HG03575 (cell line): ENCODE measurements around the gene ZNF132.
A peak's percentile ranks its signal among the peaks of the same experiment; 100 is the strongest.
"Not testable (repeated sequence)": the region's sequence is repeated elsewhere in the genome, so short reads cannot be mapped to it uniquely, and the experiment has no call there.

ENCODE experiments used
- ATAC-seq: cut with Tn5 transposase; IDR thresholded peaks from one replicate; pipeline ENCODE4 v1.9.1; 2021; ENCODE audit not compliant: unreplicated experiment, insufficient number of reproducible peaks, low FRiP score; ENCODE audit errors: extremely low read depth

Gene ZNF132

DNA sequence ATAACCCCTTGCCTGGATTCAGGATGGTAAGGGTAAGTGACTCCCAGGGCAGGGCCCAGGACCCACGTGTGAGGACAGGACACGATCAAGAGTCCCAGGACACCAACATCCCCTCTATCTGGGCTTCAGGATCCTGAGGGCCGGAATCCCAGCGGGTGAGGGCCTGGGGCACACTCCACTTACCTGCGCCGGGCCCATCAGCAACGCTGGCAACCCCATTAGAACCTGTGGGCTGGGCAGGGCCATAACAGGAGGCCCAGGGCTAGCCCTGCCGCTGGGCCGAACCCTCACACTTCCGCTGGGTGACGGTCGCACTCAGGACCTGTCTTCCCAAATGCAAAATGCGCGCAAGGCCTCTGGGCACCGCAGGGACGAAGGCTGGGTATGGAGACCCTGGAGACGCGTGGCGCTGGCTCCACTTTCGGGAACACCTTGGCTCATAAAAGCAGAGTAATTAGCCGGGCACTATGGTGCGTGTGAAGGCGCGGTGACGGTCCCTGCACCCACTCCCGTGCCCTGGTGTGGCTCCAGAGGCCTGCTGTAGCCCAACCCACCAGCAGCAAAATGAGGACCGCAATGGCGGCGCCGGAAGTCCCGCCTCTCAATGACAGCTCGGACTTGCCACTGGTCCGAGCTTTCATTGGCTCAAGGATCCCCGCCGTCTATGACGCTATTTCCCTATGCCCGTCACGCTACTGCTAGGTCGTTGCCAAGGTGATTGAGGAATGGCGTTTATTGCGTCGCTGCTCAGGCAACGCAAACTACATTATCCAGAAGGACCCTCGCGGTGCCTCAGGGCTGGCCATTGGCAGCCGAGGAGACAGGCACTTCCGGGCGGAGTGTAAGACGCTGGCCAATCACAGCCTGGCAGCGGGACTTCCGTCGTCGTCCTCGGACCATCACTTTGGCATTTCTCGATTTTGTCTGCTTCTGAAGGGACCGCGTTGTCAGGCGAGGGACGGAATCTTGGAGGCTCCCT lies at the start of gene ZNF132:
Gene ZNF132, minus strand, starts transcription at position 578 of the 979 bp plus-strand sequence. Its CDS starts 332 bp downstream, at position 246.
- ATAC-seq, result peak; percentile 57

DNA sequence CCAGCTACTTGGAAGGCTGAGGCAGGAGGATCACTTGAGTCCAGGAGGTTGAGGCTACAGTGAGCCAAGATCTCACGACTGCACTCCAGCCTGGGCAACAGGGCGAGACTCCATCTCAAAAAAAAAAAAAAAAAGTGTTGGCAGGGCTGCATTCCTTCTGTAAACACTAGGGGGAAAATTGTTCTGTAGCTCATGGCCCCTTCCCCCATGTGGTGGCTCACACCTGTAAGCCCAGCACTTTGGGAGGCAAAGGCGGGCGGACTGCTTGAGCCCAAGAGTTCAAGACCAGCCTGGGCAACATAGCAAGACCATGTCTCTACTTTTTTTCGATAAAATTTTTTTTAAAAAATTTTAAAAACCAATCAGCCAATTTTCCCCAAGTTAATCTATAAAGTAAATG lies 44.4 kb upstream of the ZNF132 start:
- not testable (repeated sequence) for ATAC-seq

DNA sequence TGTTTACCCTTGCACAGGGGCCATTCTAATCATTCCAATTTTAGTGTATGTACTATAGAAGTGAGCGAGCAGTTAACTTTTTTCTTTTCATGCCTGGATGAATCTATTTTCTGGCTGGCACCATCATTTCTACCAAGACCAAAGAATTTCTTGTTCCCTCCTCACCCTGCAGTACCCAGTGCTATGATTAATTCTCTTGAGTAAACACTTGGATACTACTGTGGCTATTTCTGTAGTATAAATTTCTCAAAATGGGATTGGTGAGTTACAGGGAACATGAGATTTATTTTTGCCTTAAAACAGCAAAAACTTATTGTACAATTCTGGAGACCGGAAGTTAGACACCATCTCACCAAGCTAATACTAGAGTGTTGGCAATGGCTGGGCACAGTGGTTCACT lies 43.8 kb upstream of the ZNF132 start:
- no peak for ATAC-seq

GRCh38 chr19:58482372-58482771 lies 42.4 kb upstream of the ZNF132 start:
- ATAC-seq, result no peak

DNA sequence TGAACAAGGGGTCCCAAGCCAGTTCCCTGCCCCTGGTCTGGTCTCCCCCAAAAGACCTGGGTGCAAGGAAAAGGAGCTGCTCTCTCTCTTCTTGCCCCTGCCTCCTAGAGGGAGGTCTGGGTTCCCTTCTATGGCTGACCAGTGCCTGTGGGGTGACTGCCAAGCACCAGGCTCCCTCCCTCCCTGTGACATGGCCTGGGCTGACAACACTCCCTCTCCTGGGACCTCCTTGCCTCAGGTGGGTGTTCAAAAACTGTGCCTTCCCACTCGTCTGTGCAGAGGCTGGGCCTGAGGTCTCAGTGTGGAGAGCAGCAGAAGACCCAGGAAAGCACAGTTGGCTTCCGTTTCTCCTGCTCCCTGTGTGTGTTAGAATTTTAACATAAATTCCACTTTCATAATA lies 40.9 kb upstream of the ZNF132 start:
- no peak for ATAC-seq

DNA sequence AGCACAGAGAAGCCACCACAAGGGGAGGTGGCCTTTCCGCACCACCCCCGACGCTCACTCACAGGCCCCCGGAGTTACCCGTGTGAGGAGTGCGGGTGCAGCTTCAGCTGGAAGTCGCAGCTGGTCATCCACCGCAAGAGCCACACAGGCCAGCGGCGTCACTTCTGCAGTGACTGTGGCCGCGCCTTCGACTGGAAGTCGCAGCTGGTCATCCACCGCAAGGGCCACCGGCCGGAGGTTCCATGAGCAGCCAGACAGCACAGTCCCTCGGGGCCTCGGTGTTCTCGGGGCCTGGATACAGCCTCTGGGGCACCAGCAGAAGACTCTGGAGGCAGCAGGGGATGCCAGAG lies 40.5 kb upstream of the ZNF132 start:
- ATAC-seq, result no peak

- no peak for ATAC-seq
Observed at GRCh38 chr19:58479736-58480480, 40.0 kb upstream of the ZNF132 start.

- no peak for ATAC-seq
Observed at GRCh38 chr19:58479303-58479702, 39.4 kb upstream of the ZNF132 start.

DNA sequence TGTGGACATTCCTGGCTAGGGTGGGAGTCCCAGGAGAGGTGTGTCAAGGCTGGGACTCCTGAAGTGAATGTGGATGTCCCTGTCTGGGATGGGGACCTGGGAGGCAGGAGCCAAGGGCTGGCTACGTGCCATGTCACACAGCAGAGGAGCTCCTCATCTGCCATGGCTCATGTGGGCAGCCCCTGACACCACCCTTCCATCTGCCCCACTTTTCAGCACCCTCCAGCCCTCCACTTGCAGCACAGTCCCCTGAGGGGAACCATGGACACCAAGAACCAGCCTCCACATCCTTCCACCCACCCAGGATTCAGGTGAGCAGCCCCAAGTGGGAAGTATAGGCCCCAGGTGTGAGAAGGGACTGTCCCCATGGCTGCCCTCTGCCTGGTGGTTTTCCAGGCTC lies 37.9 kb upstream of the ZNF132 start:
- no peak for ATAC-seq

DNA sequence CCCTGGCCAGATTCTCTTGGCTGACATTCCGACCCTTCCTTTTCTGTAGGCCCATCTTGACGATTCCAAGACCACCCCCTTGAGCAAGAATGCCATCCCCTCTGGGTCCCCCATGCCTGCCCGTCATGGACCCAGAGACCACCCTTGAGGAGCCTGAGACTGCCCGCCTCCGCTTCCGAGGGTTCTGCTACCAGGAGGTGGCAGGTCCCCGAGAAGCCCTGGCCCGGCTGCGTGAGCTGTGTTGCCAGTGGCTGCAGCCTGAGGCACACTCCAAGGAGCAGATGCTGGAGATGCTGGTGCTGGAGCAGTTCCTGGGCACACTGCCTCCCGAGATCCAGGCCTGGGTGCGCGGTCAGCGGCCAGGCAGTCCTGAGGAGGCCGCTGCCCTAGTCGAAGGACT lies 37.2 kb upstream of the ZNF132 start:
- no peak for ATAC-seq

- no peak for ATAC-seq
Observed at GRCh38 chr19:58476498-58477015, 36.6 kb upstream of the ZNF132 start.

- peak; percentile 52 for ATAC-seq
Observed at GRCh38 chr19:58475714-58476497, 36.0 kb upstream of the ZNF132 start, which contains the start of gene ZNF446. Gene ZNF446 (plus strand): TSS chr19:58476352. CDS start chr19:58477219, 867 bp downstream.

DNA sequence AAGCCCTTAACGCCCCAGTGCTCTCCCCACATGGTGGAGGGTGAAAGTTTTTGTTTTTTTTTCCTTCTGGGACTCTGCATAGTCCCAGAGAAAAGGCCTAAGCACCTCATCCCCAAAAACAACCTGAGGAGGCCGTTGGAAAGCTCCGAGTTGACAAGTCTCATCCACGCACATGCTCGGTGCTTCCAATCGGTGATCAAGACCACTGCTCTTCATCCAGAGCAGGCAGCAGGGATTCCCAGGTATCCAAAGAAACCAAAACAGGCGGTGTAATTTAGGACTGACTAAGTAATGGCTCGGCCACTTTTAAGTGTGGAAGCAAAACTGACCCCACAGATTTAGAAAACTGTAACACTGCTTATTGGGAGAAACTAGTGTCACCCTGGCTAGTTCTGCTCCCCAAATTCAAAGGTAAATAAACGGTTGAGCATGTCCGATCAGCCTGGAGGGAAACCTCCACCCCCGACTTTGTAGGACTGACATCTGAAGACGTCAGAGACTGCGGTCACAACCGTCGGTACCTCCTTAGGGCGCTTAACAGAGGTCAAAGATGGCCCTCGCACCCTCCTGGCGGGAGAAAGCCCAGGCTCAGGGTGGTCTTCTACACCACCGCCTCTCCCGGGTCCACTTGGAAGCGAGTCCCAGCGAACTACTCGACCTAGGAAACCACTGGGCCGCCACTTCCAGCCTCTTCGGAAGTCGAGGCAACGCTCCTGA lies 35.2 kb upstream of the ZNF132 start:
- ATAC-seq, result peak; percentile 7

GRCh38 chr19:58474291-58474996 lies 34.5 kb upstream of the ZNF132 start:
- ATAC-seq, result no peak

DNA sequence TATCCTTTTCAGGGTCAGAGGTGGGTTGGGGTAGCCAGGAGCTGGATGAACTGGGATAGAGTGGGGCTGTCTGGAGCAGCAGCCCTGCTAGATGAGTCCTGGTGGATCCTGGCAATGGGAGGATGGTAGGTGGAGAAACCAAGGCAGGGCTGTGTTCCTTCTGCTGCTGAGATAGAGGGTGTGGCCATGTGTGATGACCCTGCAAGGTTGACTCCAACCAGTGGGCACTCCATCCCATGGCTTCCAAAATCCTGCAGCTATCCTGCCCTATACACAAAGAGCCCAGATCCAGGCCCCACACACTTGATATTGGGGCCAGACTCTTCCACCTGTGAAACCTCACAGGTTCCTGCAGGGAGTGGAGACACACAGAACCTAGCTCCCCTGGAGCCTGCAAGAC lies 33.8 kb upstream of the ZNF132 start:
- ATAC-seq, result no peak

DNA sequence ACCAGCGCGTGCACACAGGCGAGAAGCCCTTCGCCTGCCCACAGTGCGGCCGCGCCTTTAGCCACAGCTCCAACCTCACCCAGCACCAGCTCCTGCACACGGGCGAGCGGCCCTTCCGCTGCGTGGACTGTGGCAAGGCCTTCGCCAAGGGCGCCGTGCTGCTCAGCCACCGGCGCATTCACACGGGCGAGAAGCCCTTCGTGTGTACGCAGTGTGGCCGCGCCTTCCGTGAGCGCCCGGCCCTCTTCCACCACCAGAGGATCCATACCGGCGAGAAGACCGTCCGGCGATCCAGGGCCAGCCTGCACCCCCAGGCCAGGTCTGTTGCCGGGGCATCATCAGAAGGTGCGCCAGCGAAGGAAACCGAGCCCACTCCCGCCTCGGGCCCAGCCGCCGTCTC lies 31.8 kb upstream of the ZNF132 start:
- no peak for ATAC-seq

GRCh38 chr19:58470837-58471543 lies 31.0 kb upstream of the ZNF132 start:
- not testable (repeated sequence) for ATAC-seq
